Tibial artery (tissue), 4 donors: ENCODE results near the gene ACOT6.

Experiments used
- DNase-seq, 2 donors: peaks; one replicate each; pipeline ENCODE4 v3.0.0-alpha.2; 2019
- H3K27ac ChIP-seq, 2 donors: fragments of 200-600 bp; sonication (generic) in 1 of 2; 1 replicate in 1 of 2; 2 replicates in 1 of 2; pipeline ENCODE4 v1.5.1; 2018 to 2019; ENCODE audit warnings: mild to moderate bottlenecking in 1 of 2
- H3K27me3 ChIP-seq, 2 donors: fragments of 200-600 bp; sonication (generic) in 1 of 2; one replicate each; pipeline versions ENCODE4 v1.5.1 to v1.6.0; 2016 to 2019
- H3K36me3 ChIP-seq, 3 donors: fragments of 200-600 bp; sonication (generic) in 2 of 3; one replicate each; pipeline ENCODE4 v1.5.1; 2016 to 2019; ENCODE audit warnings: mild to moderate bottlenecking in 2 of 3
- H3K4me1 ChIP-seq, 4 donors: fragments of 200-600 bp; sonication (generic) in 2 of 4; 1 replicate in 3 of 4; 2 replicates in 1 of 4; pipeline ENCODE4 v1.5.1; 2016 to 2019
- H3K4me3 ChIP-seq, 2 donors: fragments of 200-600 bp; sonication (generic) in 1 of 2; 1 replicate in 1 of 2; 2 replicates in 1 of 2; pipeline ENCODE4 v1.5.1; 2018 to 2019; ENCODE audit warnings: mild to moderate bottlenecking in 2 of 2
- H3K9me3 ChIP-seq, 3 donors: fragments of 200-600 bp; sonication (generic) in 1 of 3; one replicate each; pipeline ENCODE4 v1.5.1; 2016 to 2019
- CTCF ChIP-seq, 2 experiments: fragments of 200-600 bp in 1 of 2; fragments of 450-650 bp in 1 of 2; IDR thresholded peaks; one replicate each; pipeline ENCODE4 v1.5.1; 2017 to 2019; ENCODE audit warnings: antibody characterized with exemption in 2 of 2, mild to moderate bottlenecking in 1 of 2, moderate library complexity in 1 of 2
- intact Hi-C: fragments of 100-400 bp; cut with DNase I; formaldehyde crosslinking; loops from one replicate; pipeline ENCODE4 v1.15.0; 2023; ENCODE audit warnings: low total_unique reads

ACOT6 gene

GRCh38 chr14:73666583-73666982 lies 54.3 kb downstream of the ACOT6 start:
- intact Hi-C loops: no loop called here
- no peaks in the 10 kb centered on the region for H3K4me1 ChIP-seq
- DNase-seq: no peak
- H3K27ac ChIP-seq: no peak overlapping the region
- H3K36me3 ChIP-seq: peaks cover 0 to 38% (median 0%) of the 10 kb centered on the region in 3 donors
- no peaks in the 10 kb centered on the region for H3K9me3 ChIP-seq
- no peak for TF ChIP-seq CTCF (IDR thresholded peaks at IDR 0.05)
- no peaks in the 10 kb centered on the region for H3K27me3 ChIP-seq
- no peak overlapping the region for H3K4me3 ChIP-seq

- H3K4me1 ChIP-seq: no peaks in the 10 kb centered on the region
- peaks cover 3 to 41% (median 7%) of the 10 kb centered on the region in 3 donors for H3K36me3 ChIP-seq
- H3K27me3 ChIP-seq: no peaks in the 10 kb centered on the region
- TF ChIP-seq CTCF (IDR thresholded peaks at IDR 0.05): no peak
- intact Hi-C loops: no loop called here
- DNase-seq: no peak
- H3K9me3 ChIP-seq: no peaks in the 10 kb centered on the region
- no peak overlapping the region for H3K27ac ChIP-seq
- no peak overlapping the region for H3K4me3 ChIP-seq
Measured at GRCh38 chr14:73667854-73668253, 55.5 kb downstream of the ACOT6 start.
